Measurements from ENCODE around the gene VAV3. TPM values are rescaled to one million over a fixed set of nuclear protein-coding genes. Genes with fewer than 3 reads are reported as not detected.

Gene VAV3
- total and polyA plus RNA-seq, 9 of the 15 experiments (the other 6 are each of a cell fraction or from before 2014, with no cell fraction given), result not detected

DNA sequence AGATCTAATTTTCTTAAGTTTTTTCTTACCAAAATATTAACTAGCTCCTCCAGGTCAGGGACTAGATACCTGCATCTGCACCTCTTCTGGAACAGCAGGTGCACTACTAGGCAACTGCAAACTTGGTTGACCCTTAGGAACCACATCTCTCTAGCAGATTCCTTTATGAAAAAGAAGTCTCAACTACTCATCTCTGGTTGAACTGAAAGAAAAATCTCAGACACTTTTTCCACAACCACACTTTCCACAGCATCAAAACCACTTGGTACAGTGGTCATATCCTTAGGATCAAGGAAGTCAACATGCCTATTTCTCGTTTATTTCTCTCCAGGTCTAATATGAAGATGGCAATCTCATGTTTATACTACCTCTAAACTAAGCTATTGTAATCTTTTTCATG lies 52.3 kb downstream of the VAV3 start:
- no peaks in the 10 kb centered on the region for H3K9me1 ChIP-seq (ENCODE audit: control insufficient read depth, insufficient read depth, low read length)
- no peak overlapping the region for H2AFZ ChIP-seq (ENCODE audit: low read depth, low read length)
- intact Hi-C loops (cut with micrococcal nuclease), result no loop called here
- H3K27ac ChIP-seq (ENCODE audit: extremely low read depth, low read depth, low read length), result no peak overlapping the region
- H3K36me3 ChIP-seq (ENCODE audit: control insufficient read depth, insufficient read depth, low read length), result no peaks in the 10 kb centered on the region
- WGBS (ENCODE audit: insufficient coverage, low coverage, missing lambda C conversion rate), result 0% methylated on average over 1 of the region's 1 CpG
- ChIA-PET POLR2A (no interaction called here), CTCF (ENCODE audit: low intra/inter-chr PET ratio) (no interaction called here)
- H4K20me1 ChIP-seq (replicated peaks; ENCODE audit: control insufficient read depth, insufficient read depth, low read length), result no peaks in the 10 kb centered on the region
- H3K4me2 ChIP-seq (ENCODE audit: insufficient read depth, low read length), result no peak overlapping the region
- no peaks in the 10 kb centered on the region for H3K27me3 ChIP-seq (ENCODE audit: control insufficient read depth in 2 of 2, insufficient read depth in 2 of 2, low read length in 2 of 2)
- no peaks in the 10 kb centered on the region for H3K4me1 ChIP-seq (replicated peaks in 1 of 2; ENCODE audit: control insufficient read depth in 2 of 2, insufficient read depth in 2 of 2, low read length in 2 of 2)
- no peak overlapping the region for H3K4me3 ChIP-seq
- ATAC-seq, result no peak
- no peaks in the 10 kb centered on the region for H3K9me3 ChIP-seq (replicated peaks; ENCODE audit: control insufficient read depth, insufficient read depth, low read depth, low read length)
- FAIRE-seq, result no peak
- H3K79me2 ChIP-seq (ENCODE audit: control insufficient read depth, insufficient read depth, low read length), result no peaks in the 10 kb centered on the region
- in situ Hi-C loops (cut with MboI), result no loop called here
- DNase-seq (ENCODE audit: extremely low read depth in 1 of 4, low spot score in 3 of 4), result no peak
- H3K9ac ChIP-seq (ENCODE audit: insufficient read depth in 1 of 2, low read depth in 2 of 2, low read length in 2 of 2), result no peak overlapping the region
- BruUV-seq (replicated peaks), result no TSS peak
- TF ChIP-seq NCOA6 (IDR thresholded peaks at IDR 0.05), result no peak
- no peak for TF ChIP-seq HINFP (tag; conservative IDR thresholded peaks at IDR 0.05; ENCODE audit: low read depth)
- no peak for TF ChIP-seq TSC22D4 (tag; IDR thresholded peaks at IDR 0.05)
- TF ChIP-seq DDX20 (tag; IDR thresholded peaks at IDR 0.05; ENCODE audit: low read depth), result no peak
- TF ChIP-seq, protein P1, sequence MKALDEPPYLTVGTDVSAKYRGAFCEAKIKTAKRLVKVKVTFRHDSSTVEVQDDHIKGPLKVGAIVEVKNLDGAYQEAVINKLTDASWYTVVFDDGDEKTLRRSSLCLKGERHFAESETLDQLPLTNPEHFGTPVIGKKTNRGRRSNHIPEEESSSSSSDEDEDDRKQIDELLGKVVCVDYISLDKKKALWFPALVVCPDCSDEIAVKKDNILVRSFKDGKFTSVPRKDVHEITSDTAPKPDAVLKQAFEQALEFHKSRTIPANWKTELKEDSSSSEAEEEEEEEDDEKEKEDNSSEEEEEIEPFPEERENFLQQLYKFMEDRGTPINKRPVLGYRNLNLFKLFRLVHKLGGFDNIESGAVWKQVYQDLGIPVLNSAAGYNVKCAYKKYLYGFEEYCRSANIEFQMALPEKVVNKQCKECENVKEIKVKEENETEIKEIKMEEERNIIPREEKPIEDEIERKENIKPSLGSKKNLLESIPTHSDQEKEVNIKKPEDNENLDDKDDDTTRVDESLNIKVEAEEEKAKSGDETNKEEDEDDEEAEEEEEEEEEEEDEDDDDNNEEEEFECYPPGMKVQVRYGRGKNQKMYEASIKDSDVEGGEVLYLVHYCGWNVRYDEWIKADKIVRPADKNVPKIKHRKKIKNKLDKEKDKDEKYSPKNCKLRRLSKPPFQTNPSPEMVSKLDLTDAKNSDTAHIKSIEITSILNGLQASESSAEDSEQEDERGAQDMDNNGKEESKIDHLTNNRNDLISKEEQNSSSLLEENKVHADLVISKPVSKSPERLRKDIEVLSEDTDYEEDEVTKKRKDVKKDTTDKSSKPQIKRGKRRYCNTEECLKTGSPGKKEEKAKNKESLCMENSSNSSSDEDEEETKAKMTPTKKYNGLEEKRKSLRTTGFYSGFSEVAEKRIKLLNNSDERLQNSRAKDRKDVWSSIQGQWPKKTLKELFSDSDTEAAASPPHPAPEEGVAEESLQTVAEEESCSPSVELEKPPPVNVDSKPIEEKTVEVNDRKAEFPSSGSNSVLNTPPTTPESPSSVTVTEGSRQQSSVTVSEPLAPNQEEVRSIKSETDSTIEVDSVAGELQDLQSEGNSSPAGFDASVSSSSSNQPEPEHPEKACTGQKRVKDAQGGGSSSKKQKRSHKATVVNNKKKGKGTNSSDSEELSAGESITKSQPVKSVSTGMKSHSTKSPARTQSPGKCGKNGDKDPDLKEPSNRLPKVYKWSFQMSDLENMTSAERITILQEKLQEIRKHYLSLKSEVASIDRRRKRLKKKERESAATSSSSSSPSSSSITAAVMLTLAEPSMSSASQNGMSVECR (CRISPR knock-in tag; IDR thresholded peaks at IDR 0.05), result no peak
- TF ChIP-seq CHD4 (IDR thresholded peaks at IDR 0.05; ENCODE audit: insufficient read depth, insufficient replicate concordance, low read depth, low read length, poor library complexity, severe bottlenecking), result no peak
- no peak for TF ChIP-seq POLR2AphosphoS5 (IDR thresholded peaks at IDR 0.05; ENCODE audit: control insufficient read depth, insufficient read depth, low read depth, low read length)
- TF ChIP-seq KLF1 (tag; IDR thresholded peaks at IDR 0.05), result no peak
- TF ChIP-seq ZNF561 (CRISPR knock-in tag; conservative IDR thresholded peaks at IDR 0.05), result no peak
- no peak for TF ChIP-seq GTF2A2 (tag; IDR thresholded peaks at IDR 0.05)
- no peak for TF ChIP-seq CC2D1A (IDR thresholded peaks at IDR 0.05)
- no peak for TF ChIP-seq ZNF398 (CRISPR knock-in tag; IDR thresholded peaks at IDR 0.05)
- TF ChIP-seq HMGN3 (IDR thresholded peaks at IDR 0.05; ENCODE audit: borderline replicate concordance, extremely low read depth, insufficient read length, low read depth, low read length), result no peak
- TF ChIP-seq ZNF551 (CRISPR knock-in tag; IDR thresholded peaks at IDR 0.05), result no peak
- TF ChIP-seq STAT5B (CRISPR knock-in tag; IDR thresholded peaks at IDR 0.05), result no peak
- TF ChIP-seq MAFG (tag; conservative IDR thresholded peaks at IDR 0.05), result no peak
- TF ChIP-seq SUPT5H (IDR thresholded peaks at IDR 0.05), result no peak
